Panc1 (cell line): ENCODE results near the gene TNIK.

Experiments
- POLR2AphosphoS5 ChIP-seq: IDR thresholded peaks from 2 replicates; pipeline ENCODE4 v1.6.1; 2012; ENCODE audit warnings: mild to moderate bottlenecking, low read depth, low read length, moderate library complexity
- SIN3A ChIP-seq: IDR thresholded peaks from 2 replicates; pipeline ENCODE4 v1.6.1; 2012; ENCODE audit warnings: low read depth, mild to moderate bottlenecking, low read length, moderate library complexity, borderline replicate concordance; ENCODE audit not compliant: insufficient read depth
- TCF7L2 ChIP-seq: IDR thresholded peaks from 2 replicates; pipeline ENCODE4 v1.6.1; 2011; ENCODE audit warnings: mild to moderate bottlenecking, low read depth, low read length, inconsistent platforms
- TF ChIP-seq, protein P1 (sequence below): fragments of 450-650 bp; IDR thresholded peaks from 2 replicates; pipeline ENCODE4 v1.5.1; 2017; ENCODE audit warnings: mild to moderate bottlenecking
- TF ChIP-seq, protein P2 (sequence below), 2 experiments: IDR thresholded peaks; 2 replicates each; pipeline ENCODE4 v1.6.1; 2011 to 2012; ENCODE audit warnings: low read depth in 2 of 2, control low read depth in 1 of 2, low read length in 1 of 2, mild to moderate bottlenecking in 1 of 2, moderate library complexity in 1 of 2; ENCODE audit not compliant: insufficient read depth in 1 of 2

DNA sequence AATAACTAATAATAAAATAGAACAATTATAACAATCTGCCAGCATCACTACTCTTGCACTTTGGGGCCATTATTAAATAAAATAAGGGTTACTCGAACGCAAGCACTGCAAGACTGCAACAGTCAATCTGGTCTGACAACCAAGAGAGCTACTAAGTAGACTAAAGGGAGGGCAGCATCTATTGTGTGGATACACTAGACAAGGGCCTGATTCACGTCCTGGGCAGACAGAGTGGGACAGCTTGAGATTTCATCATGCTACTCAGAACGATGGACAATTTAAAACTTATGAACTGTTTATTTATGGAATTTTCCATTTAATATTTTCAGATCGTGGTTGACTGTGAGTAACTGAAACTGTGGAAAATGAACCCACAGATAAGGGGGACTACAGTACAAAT, 39.5 kb downstream of the TNIK start:
- TF ChIP-seq, protein P1, sequence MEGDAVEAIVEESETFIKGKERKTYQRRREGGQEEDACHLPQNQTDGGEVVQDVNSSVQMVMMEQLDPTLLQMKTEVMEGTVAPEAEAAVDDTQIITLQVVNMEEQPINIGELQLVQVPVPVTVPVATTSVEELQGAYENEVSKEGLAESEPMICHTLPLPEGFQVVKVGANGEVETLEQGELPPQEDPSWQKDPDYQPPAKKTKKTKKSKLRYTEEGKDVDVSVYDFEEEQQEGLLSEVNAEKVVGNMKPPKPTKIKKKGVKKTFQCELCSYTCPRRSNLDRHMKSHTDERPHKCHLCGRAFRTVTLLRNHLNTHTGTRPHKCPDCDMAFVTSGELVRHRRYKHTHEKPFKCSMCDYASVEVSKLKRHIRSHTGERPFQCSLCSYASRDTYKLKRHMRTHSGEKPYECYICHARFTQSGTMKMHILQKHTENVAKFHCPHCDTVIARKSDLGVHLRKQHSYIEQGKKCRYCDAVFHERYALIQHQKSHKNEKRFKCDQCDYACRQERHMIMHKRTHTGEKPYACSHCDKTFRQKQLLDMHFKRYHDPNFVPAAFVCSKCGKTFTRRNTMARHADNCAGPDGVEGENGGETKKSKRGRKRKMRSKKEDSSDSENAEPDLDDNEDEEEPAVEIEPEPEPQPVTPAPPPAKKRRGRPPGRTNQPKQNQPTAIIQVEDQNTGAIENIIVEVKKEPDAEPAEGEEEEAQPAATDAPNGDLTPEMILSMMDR: no peak
- TF ChIP-seq, protein P2, sequence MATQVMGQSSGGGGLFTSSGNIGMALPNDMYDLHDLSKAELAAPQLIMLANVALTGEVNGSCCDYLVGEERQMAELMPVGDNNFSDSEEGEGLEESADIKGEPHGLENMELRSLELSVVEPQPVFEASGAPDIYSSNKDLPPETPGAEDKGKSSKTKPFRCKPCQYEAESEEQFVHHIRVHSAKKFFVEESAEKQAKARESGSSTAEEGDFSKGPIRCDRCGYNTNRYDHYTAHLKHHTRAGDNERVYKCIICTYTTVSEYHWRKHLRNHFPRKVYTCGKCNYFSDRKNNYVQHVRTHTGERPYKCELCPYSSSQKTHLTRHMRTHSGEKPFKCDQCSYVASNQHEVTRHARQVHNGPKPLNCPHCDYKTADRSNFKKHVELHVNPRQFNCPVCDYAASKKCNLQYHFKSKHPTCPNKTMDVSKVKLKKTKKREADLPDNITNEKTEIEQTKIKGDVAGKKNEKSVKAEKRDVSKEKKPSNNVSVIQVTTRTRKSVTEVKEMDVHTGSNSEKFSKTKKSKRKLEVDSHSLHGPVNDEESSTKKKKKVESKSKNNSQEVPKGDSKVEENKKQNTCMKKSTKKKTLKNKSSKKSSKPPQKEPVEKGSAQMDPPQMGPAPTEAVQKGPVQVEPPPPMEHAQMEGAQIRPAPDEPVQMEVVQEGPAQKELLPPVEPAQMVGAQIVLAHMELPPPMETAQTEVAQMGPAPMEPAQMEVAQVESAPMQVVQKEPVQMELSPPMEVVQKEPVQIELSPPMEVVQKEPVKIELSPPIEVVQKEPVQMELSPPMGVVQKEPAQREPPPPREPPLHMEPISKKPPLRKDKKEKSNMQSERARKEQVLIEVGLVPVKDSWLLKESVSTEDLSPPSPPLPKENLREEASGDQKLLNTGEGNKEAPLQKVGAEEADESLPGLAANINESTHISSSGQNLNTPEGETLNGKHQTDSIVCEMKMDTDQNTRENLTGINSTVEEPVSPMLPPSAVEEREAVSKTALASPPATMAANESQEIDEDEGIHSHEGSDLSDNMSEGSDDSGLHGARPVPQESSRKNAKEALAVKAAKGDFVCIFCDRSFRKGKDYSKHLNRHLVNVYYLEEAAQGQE (IDR thresholded peaks at IDR 0.05; ENCODE audit: insufficient read depth in 1 of 2, low read depth in 2 of 2, low read length in 1 of 2): no peak
- TF ChIP-seq SIN3A: no peak
- TF ChIP-seq TCF7L2: no peak
- no peak for TF ChIP-seq POLR2AphosphoS5
